GM18526 (cell line): ENCODE results near the gene PSG5.
"Not testable (repeated sequence)": the region's sequence is repeated elsewhere in the genome, so short reads cannot be mapped to it uniquely, and the experiment has no call there.

Experiments used
- POLR2A ChIP-seq: IDR thresholded peaks from 3 replicates; pipeline ENCODE4 v1.6.1; 2011; ENCODE audit not compliant: insufficient read length; ENCODE audit errors: extremely low read depth

Gene PSG5

GRCh38 chr19:43186311-43186935 is at the start of gene PSG5:
TSS of gene PSG5 (minus strand) at chr19:43186536. CDS start at chr19:43186405, 131 bp downstream.
- not testable (repeated sequence) for TF ChIP-seq POLR2A

- TF ChIP-seq POLR2A, result no peak
Measured at GRCh38 chr19:43229315-43229714, 43.0 kb upstream of the PSG5 start.

GRCh38 chr19:43224855-43225253 is 38.5 kb upstream of the PSG5 start:
- no peak for TF ChIP-seq POLR2A

- no peak for TF ChIP-seq POLR2A
Measured at GRCh38 chr19:43207991-43208390, 21.7 kb upstream of the PSG5 start.

GRCh38 chr19:43205471-43206105 is 19.3 kb upstream of the PSG5 start, which contains the start of gene PSG4:
TSS of gene PSG4 (minus strand) at chr19:43205638. CDS start at chr19:43205536, 102 bp downstream.
- not testable (repeated sequence) for TF ChIP-seq POLR2A

GRCh38 chr19:43152214-43152613 is 34.1 kb downstream of the PSG5 start:
- TF ChIP-seq POLR2A, result no peak

- no peak for TF ChIP-seq POLR2A
Measured at GRCh38 chr19:43148233-43148632, 38.1 kb downstream of the PSG5 start.

GRCh38 chr19:43132696-43133095 is 53.6 kb downstream of the PSG5 start:
- TF ChIP-seq POLR2A, result no peak

GRCh38 chr19:43126720-43127119 is 59.6 kb downstream of the PSG5 start:
- TF ChIP-seq POLR2A, result no peak

GRCh38 chr19:43124360-43124759 is 62.0 kb downstream of the PSG5 start:
- TF ChIP-seq POLR2A, result no peak
